ENCODE results near the gene SLC16A11.
A peak's percentile ranks its signal among the peaks of the same experiment; 100 is the strongest.
"Not testable (repeated sequence)": the region's sequence is repeated elsewhere in the genome, so short reads cannot be mapped to it uniquely, and the experiment has no call there.

The SLC16A11 gene

GRCh38 chr17:7004398-7005253 lies 39.3 kb downstream of the SLC16A11 start:
- DNase-seq: peak; percentile 71

GRCh38 chr17:7003745-7004144 lies 40.1 kb downstream of the SLC16A11 start:
- no peak for DNase-seq

- DNase-seq: no peak
These were observed 41.4 kb downstream of the SLC16A11 start for GRCh38 chr17:7002288-7003047.

- DNase-seq: peak; percentile 26
These were observed 42.5 kb downstream of the SLC16A11 start for GRCh38 chr17:7001318-7001961.

GRCh38 chr17:6998855-6999508 lies 44.9 kb downstream of the SLC16A11 start:
- no peak for DNase-seq

GRCh38 chr17:6997171-6997570 lies 46.7 kb downstream of the SLC16A11 start:
- DNase-seq: no peak

GRCh38 chr17:6996256-6997011 lies 47.5 kb downstream of the SLC16A11 start:
- DNase-seq: no peak

GRCh38 chr17:6995500-6996255 lies 48.2 kb downstream of the SLC16A11 start, which contains the start of gene ALOX12:
Gene ALOX12, plus strand, starts transcription at chr17:6996049. Its CDS starts 69 bp downstream, at chr17:6996118.
- no peak for DNase-seq

GRCh38 chr17:6994666-6995256 lies 49.1 kb downstream of the SLC16A11 start:
- no peak for DNase-seq

- DNase-seq: no peak
These were observed 49.7 kb downstream of the SLC16A11 start for GRCh38 chr17:6994118-6994598.

- DNase-seq: not testable (repeated sequence)
These were observed 50.3 kb downstream of the SLC16A11 start for GRCh38 chr17:6993613-6994056.

Data from central memory CD4-positive, alpha-beta T cell (primary cell).